Tibial nerve (tissue), 4 donors: ENCODE data around the gene RIN3. TPM values are rescaled to one million over a fixed set of nuclear protein-coding genes. Genes with fewer than 3 reads are reported as not detected.

ENCODE experiments used
- DNase-seq, 2 donors: peaks; one replicate each; pipeline ENCODE4 v3.0.0-alpha.2; 2019; ENCODE audit warnings: low spot score in 2 of 2
- H3K27ac ChIP-seq, 4 donors: fragments of 200-600 bp; sonication (generic) in 3 of 4; one replicate each; pipeline ENCODE4 v1.5.1; 2017 to 2019; ENCODE audit warnings: mild to moderate bottlenecking in 1 of 4
- H3K27me3 ChIP-seq, 2 donors: fragments of 200-600 bp; sonication (generic) in 1 of 2; one replicate each; pipeline versions ENCODE4 v1.5.1 to v1.6.0; 2017 to 2019
- H3K36me3 ChIP-seq, 3 donors: fragments of 200-600 bp; sonication (generic); one replicate each; pipeline ENCODE4 v1.5.1; 2018 to 2019
- H3K4me1 ChIP-seq, 4 donors: fragments of 200-600 bp; sonication (generic) in 3 of 4; one replicate each; pipeline ENCODE4 v1.5.1; 2017 to 2019
- H3K4me3 ChIP-seq, 4 donors: fragments of 200-600 bp; sonication (generic) in 3 of 4; one replicate each; pipeline ENCODE4 v1.5.1; 2017 to 2019; ENCODE audit warnings: mild to moderate bottlenecking in 1 of 4, moderate library complexity in 1 of 4
- H3K9me3 ChIP-seq, 4 donors: fragments of 200-600 bp; sonication (generic) in 3 of 4; one replicate each; pipeline ENCODE4 v1.5.1; 2017 to 2019
- EP300 ChIP-seq, 2 donors: sonication (generic); formaldehyde crosslinking; IDR thresholded peaks; one replicate each; pipeline ENCODE4 v1.6.1; 2017; ENCODE audit warnings: antibody characterized with exemption in 2 of 2, mild to moderate bottlenecking in 1 of 2
- POLR2A ChIP-seq, 2 donors: fragments of 450-650 bp; IDR thresholded peaks; one replicate each; pipeline ENCODE4 v1.6.1; 2017; ENCODE audit warnings: antibody characterized with exemption in 2 of 2, mild to moderate bottlenecking in 2 of 2, moderate library complexity in 2 of 2
- WGBS, 2 donors: methylation state at CpG; one replicate each; pipeline ENCODE4 v1.1.5; 2018; 5-methylcytosine and 5-hydroxymethylcytosine counted together
- total RNA-seq, 4 donors: library from RNA; depleted of rRNA; stranded (reverse); fragments of >200 nt; gene quantifications; one replicate each; pipeline ENCODE4 v1.1.0, GENCODE V29; 2016
- TF ChIP-seq, protein P1 (sequence below), 5 experiments: fragments of 200-600 bp in 3 of 5; fragments of 450-650 bp in 2 of 5; sonication (generic) in 3 of 5; IDR thresholded peaks; one replicate each; pipeline ENCODE4 v1.5.1; 2016 to 2019; ENCODE audit warnings: antibody characterized with exemption in 5 of 5, mild to moderate bottlenecking in 3 of 5, moderate library complexity in 2 of 5

The RIN3 gene
- total RNA-seq, 4 donors from 2014 or later: 14.2 to 34.2 (median 15.5) TPM

GRCh38 chr14:92675976-92676375 lies 162.4 kb downstream of the RIN3 start:
- H3K4me1 ChIP-seq: peaks cover 0 to 12% (median 2%) of the 10 kb centered on the region in 4 donors
- no peak for DNase-seq
- WGBS, 2 donors: 53 to 54% methylated on average over 9 of the region's 9 CpGs
- H3K27ac ChIP-seq: no peak overlapping the region
- TF ChIP-seq POLR2A (IDR thresholded peaks at IDR 0.05) (no peak), EP300 (IDR thresholded peaks at IDR 0.05) (no peak)
- TF ChIP-seq, protein P1, sequence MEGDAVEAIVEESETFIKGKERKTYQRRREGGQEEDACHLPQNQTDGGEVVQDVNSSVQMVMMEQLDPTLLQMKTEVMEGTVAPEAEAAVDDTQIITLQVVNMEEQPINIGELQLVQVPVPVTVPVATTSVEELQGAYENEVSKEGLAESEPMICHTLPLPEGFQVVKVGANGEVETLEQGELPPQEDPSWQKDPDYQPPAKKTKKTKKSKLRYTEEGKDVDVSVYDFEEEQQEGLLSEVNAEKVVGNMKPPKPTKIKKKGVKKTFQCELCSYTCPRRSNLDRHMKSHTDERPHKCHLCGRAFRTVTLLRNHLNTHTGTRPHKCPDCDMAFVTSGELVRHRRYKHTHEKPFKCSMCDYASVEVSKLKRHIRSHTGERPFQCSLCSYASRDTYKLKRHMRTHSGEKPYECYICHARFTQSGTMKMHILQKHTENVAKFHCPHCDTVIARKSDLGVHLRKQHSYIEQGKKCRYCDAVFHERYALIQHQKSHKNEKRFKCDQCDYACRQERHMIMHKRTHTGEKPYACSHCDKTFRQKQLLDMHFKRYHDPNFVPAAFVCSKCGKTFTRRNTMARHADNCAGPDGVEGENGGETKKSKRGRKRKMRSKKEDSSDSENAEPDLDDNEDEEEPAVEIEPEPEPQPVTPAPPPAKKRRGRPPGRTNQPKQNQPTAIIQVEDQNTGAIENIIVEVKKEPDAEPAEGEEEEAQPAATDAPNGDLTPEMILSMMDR (IDR thresholded peaks at IDR 0.05): no peak
- no peak overlapping the region for H3K4me3 ChIP-seq
- no peaks in the 10 kb centered on the region for H3K27me3 ChIP-seq
- peaks cover 0 to 36% (median 0%) of the 10 kb centered on the region in 3 donors for H3K36me3 ChIP-seq
- H3K9me3 ChIP-seq: no peaks in the 10 kb centered on the region

DNA sequence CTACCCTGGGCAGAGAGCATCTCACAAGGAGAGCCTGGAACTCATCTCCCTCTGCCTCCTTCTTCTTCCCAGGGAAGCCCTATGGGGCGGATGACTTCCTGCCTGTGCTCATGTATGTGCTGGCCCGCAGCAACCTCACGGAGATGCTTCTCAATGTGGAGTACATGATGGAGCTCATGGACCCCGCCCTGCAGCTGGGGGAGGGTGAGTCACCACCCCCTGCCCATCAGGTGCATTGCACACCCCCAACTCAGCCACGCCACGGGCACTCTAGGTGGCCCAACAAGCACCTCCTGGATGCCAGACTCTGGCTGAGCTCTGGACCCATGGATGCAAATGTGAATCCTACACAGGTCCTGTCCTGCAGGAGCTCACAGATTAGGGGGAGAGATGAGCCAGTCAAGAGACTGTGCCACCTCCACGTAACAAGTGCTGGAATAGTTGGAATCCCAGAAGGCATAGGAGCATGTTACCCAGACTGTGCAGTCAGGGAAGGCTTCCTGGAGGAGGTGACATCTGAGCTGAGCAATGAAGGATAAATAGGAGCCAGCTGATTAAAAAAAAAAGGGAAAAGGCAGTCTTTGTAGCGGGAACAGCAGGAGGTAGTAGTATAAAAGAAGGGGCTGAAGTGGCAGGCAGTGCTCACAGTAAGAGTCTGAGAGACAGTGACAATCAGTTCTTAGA lies 163.0 kb downstream of the RIN3 start:
- no peak overlapping the region for H3K4me3 ChIP-seq
- no peaks in the 10 kb centered on the region for H3K9me3 ChIP-seq
- H3K4me1 ChIP-seq: peaks cover 0 to 17% (median 5%) of the 10 kb centered on the region in 4 donors
- no peak for DNase-seq
- no peaks in the 10 kb centered on the region for H3K27me3 ChIP-seq
- TF ChIP-seq EP300 (IDR thresholded peaks at IDR 0.05) (no peak), POLR2A (IDR thresholded peaks at IDR 0.05) (no peak)
- TF ChIP-seq, protein P1 (IDR thresholded peaks at IDR 0.05): no peak
- no peak overlapping the region for H3K27ac ChIP-seq
- WGBS, 2 donors: 88 to 93% methylated on average over 5 to 7 of the region's 8 CpGs
- peaks cover 0 to 36% (median 0%) of the 10 kb centered on the region in 3 donors for H3K36me3 ChIP-seq

GRCh38 chr14:92677087-92677668 lies 163.6 kb downstream of the RIN3 start:
- Histone ChIP-seq H3K4me3 (no peak overlapping the region), H3K9me3 (no peaks in the 10 kb centered on the region), H3K4me1 (peaks cover 0 to 17% (median 5%) of the 10 kb centered on the region in 4 donors), H3K27me3 (no peaks in the 10 kb centered on the region), H3K27ac (no peak overlapping the region), H3K36me3 (peaks cover 0 to 40% (median 0%) of the 10 kb centered on the region in 3 donors)
- no peak for DNase-seq
- TF ChIP-seq EP300 (IDR thresholded peaks at IDR 0.05) (peak in 1 of 2 donors; percentile 13), POLR2A (IDR thresholded peaks at IDR 0.05) (no peak)
- 71 to 73% methylated on average over 4 of the region's 4 CpGs for WGBS, 2 donors

GRCh38 chr14:92677955-92678354 lies 164.4 kb downstream of the RIN3 start:
- H3K4me1 ChIP-seq: peaks cover 0 to 17% (median 5%) of the 10 kb centered on the region in 4 donors
- peaks cover 0 to 45% (median 0%) of the 10 kb centered on the region in 3 donors for H3K36me3 ChIP-seq
- no peak overlapping the region for H3K4me3 ChIP-seq
- DNase-seq: no peak
- TF ChIP-seq, protein P1 (IDR thresholded peaks at IDR 0.05): no peak
- TF ChIP-seq POLR2A (IDR thresholded peaks at IDR 0.05): no peak
- H3K9me3 ChIP-seq: no peaks in the 10 kb centered on the region
- WGBS, 2 donors: 91% methylated on average over 2 of the region's 2 CpGs
- H3K27ac ChIP-seq: no peak overlapping the region
- no peaks in the 10 kb centered on the region for H3K27me3 ChIP-seq

GRCh38 chr14:92678766-92679165 lies 165.2 kb downstream of the RIN3 start:
- no peaks in the 10 kb centered on the region for H3K27me3 ChIP-seq
- no peak overlapping the region for H3K27ac ChIP-seq
- H3K4me3 ChIP-seq: no peak overlapping the region
- peaks cover 0 to 45% (median 0%) of the 10 kb centered on the region in 3 donors for H3K36me3 ChIP-seq
- peaks cover 0 to 17% (median 5%) of the 10 kb centered on the region in 4 donors for H3K4me1 ChIP-seq
- no peak for TF ChIP-seq EP300 (IDR thresholded peaks at IDR 0.05)
- TF ChIP-seq POLR2A (IDR thresholded peaks at IDR 0.05): no peak
- TF ChIP-seq, protein P1 (IDR thresholded peaks at IDR 0.05): no peak
- no peak for DNase-seq
- WGBS, 2 donors: 64 to 75% methylated on average over 5 of the region's 5 CpGs
- no peaks in the 10 kb centered on the region for H3K9me3 ChIP-seq
